Upper lobe of right lung (tissue), 1 donor: ENCODE results near the gene RACK1. TPM values are rescaled to one million over a fixed set of nuclear protein-coding genes. Genes with fewer than 3 reads are reported as not detected.

Source experiments
- ATAC-seq: fragments of 200-7000 bp; cut with Tn5 transposase; one replicate; pipeline ENCODE4 v1.9.1; 2020; ENCODE audit warnings: mild to moderate bottlenecking, moderate library complexity
- DNase-seq: peaks from one replicate; pipeline ENCODE4 v3.0.0-alpha.2; 2020
- H3K27ac ChIP-seq: fragments of 200-600 bp; one replicate; pipeline ENCODE4 v1.8.0; 2022
- H3K27me3 ChIP-seq: fragments of 200-600 bp; one replicate; pipeline ENCODE4 v1.8.0; 2022; ENCODE audit warnings: mild to moderate bottlenecking
- H3K36me3 ChIP-seq: fragments of 200-600 bp; one replicate; pipeline ENCODE4 v1.8.0; 2022
- H3K4me1 ChIP-seq: fragments of 200-600 bp; one replicate; pipeline ENCODE4 v1.8.0; 2022
- H3K4me3 ChIP-seq: fragments of 200-600 bp; one replicate; pipeline ENCODE4 v1.8.0; 2022; ENCODE audit warnings: mild to moderate bottlenecking
- H3K9me3 ChIP-seq: fragments of 200-600 bp; one replicate; pipeline ENCODE4 v1.8.0; 2022
- intact Hi-C: fragments of 100-400 bp; cut with DNase I; formaldehyde crosslinking; loops from one replicate; pipeline ENCODE4 v1.11.0; 2022
- total RNA-seq: library from RNA; stranded (reverse); fragmentation: NEBNext Ultra II Directional; extraction: Animal tissue kit (Norgen Biotek cat#: 25700); gene quantifications from one replicate; pipeline ENCODE4 v1.2.1, GENCODE V29; 2021
- TF ChIP-seq, protein P1 (sequence below): fragments of 200-600 bp; IDR thresholded peaks from one replicate; pipeline ENCODE4 v1.8.0; 2022; ENCODE audit warnings: antibody characterized with exemption
- donor health status: DM: no; HTN: yes; CAD: no; lungs with severe emphysema.

Gene RACK1
- total RNA-seq, 1 donor from 2014 or later = 1,155 TPM

DNA sequence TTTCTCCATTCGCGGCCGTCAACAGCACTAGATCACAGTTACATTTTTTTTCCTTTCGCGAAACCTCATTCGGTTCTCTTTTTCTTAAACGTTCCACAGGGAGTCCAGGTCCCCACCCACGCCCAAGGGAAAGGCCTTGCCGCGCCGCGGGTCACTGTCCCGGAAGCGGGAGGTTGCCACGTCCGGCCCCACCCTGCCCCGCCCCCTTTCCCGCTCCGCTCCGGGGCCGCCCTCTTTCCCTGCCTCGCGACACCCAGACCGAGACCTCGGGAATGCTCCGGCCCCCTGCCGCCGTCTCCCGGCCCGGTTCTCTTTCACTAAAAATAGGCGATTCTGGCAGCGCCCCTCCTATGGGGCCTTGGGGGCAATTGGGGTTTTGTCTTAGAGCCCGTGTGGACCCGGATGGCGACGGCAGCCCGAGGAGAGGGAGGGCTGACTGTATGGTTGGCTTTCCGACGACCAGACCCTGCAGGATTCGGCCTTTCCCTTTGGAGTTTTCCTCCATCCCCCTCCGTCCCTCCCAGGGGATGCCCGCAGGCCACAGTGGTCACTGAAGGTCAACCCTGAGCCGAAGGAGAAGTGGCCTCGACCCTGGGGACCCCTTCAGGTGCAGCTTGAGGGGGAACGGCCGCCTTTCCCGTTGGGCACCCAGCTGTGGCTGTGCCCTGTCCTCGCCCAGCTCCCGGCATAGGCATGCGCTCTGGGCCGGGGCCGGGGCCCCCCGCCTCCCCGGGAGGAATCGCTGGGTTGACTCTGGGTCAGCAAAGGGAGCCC is 2.8 kb upstream of the RACK1 start:
- Histone ChIP-seq H3K4me1 (peaks cover 63% of the 10 kb centered on the region), H3K27ac (peak overlapping the region; percentile 98), H3K36me3 (peaks cover 11% of the 10 kb centered on the region), H3K9me3 (no peaks in the 10 kb centered on the region), H3K27me3 (no peaks in the 10 kb centered on the region), H3K4me3 (peak overlapping the region; percentile 83)
- ATAC-seq = peak; percentile 87
- intact Hi-C loops = no loop called here
- DNase-seq = peak; percentile 96
- TF ChIP-seq, protein P1, sequence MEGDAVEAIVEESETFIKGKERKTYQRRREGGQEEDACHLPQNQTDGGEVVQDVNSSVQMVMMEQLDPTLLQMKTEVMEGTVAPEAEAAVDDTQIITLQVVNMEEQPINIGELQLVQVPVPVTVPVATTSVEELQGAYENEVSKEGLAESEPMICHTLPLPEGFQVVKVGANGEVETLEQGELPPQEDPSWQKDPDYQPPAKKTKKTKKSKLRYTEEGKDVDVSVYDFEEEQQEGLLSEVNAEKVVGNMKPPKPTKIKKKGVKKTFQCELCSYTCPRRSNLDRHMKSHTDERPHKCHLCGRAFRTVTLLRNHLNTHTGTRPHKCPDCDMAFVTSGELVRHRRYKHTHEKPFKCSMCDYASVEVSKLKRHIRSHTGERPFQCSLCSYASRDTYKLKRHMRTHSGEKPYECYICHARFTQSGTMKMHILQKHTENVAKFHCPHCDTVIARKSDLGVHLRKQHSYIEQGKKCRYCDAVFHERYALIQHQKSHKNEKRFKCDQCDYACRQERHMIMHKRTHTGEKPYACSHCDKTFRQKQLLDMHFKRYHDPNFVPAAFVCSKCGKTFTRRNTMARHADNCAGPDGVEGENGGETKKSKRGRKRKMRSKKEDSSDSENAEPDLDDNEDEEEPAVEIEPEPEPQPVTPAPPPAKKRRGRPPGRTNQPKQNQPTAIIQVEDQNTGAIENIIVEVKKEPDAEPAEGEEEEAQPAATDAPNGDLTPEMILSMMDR = no peak

DNA sequence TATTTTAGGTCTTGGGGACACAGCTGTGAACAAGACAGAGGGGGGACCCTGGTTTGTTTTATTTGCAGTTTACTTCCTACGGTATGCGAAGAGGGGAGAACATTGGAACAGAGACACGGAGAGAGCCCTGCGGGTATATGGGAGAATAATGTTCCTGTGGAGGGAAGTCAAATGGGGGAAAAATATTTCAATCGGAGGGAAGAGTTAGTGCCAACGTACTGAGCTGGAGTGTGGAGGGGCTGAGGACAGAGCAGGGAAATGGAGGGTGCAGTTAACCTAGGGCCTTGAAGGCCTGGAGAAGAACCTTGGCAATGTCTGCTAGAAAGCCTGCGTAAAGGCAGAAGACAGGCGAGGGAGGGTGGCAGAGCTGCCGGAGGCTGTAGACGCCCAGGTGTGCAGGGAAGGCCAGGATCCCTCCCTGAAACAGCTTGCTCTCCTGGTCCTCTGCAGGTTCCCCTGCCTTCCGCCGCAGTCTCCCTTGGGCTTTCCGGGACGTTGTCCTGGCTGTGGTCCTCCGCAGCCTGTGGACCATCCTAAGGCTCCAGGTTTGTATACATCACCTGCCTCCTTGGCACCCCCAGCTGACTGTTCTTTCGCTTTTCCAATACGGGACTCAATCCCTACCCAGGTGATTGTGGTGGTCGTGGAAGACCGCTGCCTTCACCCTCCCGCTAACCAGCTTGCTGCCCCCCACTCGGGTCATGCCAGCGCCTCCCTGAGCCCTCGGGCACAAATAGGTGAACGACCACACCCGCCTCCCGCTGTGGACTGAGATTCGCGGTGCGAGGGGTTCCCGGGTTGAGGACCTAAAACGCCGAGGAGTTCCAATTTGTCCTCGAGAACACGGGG is 1.9 kb upstream of the RACK1 start:
- H3K4me1 ChIP-seq = peaks cover 64% of the 10 kb centered on the region
- peaks cover 19% of the 10 kb centered on the region for H3K36me3 ChIP-seq
- H3K9me3 ChIP-seq = no peaks in the 10 kb centered on the region
- no peak for ATAC-seq
- H3K27ac ChIP-seq = peak overlapping the region; percentile 98
- intact Hi-C loops = no loop called here
- no peak for DNase-seq
- peak overlapping the region; percentile 83 for H3K4me3 ChIP-seq
- H3K27me3 ChIP-seq = no peaks in the 10 kb centered on the region
- TF ChIP-seq, protein P1 = no peak

DNA sequence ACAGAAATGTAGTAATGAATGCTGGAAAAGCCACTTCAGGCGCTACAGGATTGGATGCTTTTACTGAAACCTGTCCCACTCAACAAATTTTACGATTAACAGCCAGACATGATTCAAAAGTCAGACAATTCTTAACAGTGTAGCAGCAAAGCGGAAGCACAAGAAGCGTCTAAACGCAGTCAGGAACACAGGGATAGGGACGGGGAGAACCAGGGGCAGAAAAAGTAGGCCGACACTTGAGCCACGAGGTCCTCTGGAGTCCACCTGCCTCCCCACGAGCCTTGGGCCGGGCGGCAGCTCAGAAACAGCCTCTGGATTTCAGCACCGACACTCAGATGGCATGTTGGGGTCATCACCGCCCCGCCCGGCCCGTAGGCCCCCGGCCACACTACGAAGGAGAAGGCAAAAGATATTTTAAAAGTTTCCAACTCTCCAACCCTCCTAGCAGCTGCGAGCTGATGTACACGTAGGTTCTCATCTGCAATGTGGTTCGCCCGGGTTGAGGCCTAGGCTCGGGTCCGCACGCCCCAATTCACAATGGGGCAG is 615 bp downstream of the RACK1 start:
- TF ChIP-seq, protein P1 = no peak
- no peaks in the 10 kb centered on the region for H3K27me3 ChIP-seq
- H3K4me1 ChIP-seq = peaks cover 50% of the 10 kb centered on the region
- H3K9me3 ChIP-seq = no peaks in the 10 kb centered on the region
- DNase-seq = no peak
- peaks cover 45% of the 10 kb centered on the region for H3K36me3 ChIP-seq
- intact Hi-C loops = no loop called here
- peak overlapping the region; percentile 98 for H3K27ac ChIP-seq
- H3K4me3 ChIP-seq = peak overlapping the region; percentile 72
- peak; percentile 0 for ATAC-seq

DNA sequence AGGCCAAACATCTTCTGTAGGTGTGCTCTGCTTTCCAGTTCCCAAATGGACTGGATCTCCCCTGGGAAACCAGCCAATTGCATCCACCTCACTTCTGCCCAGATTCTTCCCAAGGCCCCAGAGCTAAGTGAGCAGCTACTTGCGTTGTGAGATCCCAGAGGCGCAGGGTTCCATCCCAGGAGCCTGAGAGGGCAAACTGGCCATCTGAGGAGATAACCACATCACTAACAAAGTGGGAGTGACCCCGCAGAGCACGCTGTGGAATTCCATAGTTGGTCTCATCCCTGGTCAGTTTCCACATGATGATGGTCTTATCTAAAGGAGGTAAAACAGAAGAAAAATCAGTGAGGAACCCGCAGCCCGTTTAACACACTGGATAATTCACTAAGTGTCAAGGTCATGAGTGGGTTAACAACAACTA is 1.7 kb downstream of the RACK1 start:
- H3K4me1 ChIP-seq = peaks cover 45% of the 10 kb centered on the region
- DNase-seq (no peak), ATAC-seq (no peak)
- intact Hi-C loops = no loop called here
- H3K4me3 ChIP-seq = peak overlapping the region; percentile 72
- TF ChIP-seq, protein P1 = no peak
- H3K27ac ChIP-seq = peak overlapping the region; percentile 98
- H3K9me3 ChIP-seq = no peaks in the 10 kb centered on the region
- H3K36me3 ChIP-seq = peaks cover 55% of the 10 kb centered on the region
- H3K27me3 ChIP-seq = no peaks in the 10 kb centered on the region

DNA sequence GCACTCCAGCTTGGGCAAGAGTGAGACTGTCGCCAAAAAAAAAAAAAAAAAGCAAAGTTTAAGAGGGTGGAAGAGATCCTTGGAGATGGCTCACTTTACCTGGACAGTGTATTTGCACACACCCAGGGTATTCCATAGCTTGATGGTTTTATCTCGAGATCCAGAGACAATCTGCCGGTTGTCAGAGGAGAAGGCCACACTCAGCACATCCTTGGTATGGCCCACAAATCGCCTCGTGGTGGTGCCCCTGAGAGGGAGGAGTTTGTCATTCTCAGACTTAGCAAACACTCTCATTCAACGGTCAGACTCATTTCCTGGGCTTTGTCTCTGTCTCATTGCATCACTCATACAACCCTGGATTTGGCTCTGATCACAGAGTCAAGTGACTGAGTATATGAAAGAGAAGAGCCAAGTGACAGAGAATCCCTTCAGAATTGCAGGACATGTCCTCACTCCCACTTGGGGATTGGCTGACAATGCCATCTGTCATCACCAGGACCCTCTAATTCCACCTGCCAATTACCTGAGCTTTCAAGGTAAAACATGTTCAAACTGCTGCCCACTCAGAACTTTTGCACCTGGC is 2.2 kb downstream of the RACK1 start:
- Histone ChIP-seq H3K36me3 (peaks cover 61% of the 10 kb centered on the region), H3K4me1 (peaks cover 45% of the 10 kb centered on the region), H3K4me3 (peak overlapping the region; percentile 72), H3K27ac (peak overlapping the region; percentile 98), H3K9me3 (no peaks in the 10 kb centered on the region), H3K27me3 (no peaks in the 10 kb centered on the region)
- TF ChIP-seq, protein P1 = no peak
- no peak for DNase-seq
- no peak for ATAC-seq
- intact Hi-C loops = no loop called here
